ENCODE measurements around the gene AGRN.

- TF ChIP-seq CTCF (IDR thresholded peaks at IDR 0.05) (no peak), EZH2 (IDR thresholded peaks at IDR 0.05) (no peak), EZH2phosphoT487 (IDR thresholded peaks at IDR 0.05) (no peak)
Observed at GRCh38 chr1:1092894-1093609, 73.1 kb downstream of the AGRN start.
